B cell (primary cell): Measurements from ENCODE around the gene RABAC1. TPM values are rescaled to one million over a fixed set of nuclear protein-coding genes. Genes with fewer than 3 reads are reported as not detected.
A peak's percentile ranks its signal among the peaks of the same experiment; 100 is the strongest.

Experiments
- ATAC-seq: fragments of 200-7000 bp; cut with Tn5 transposase; one replicate; pipeline ENCODE4 v1.10.0; 2021; ENCODE audit warnings: low read depth, mild to moderate bottlenecking, moderate number of reproducible peaks, moderate library complexity
- CTCF ChIA-PET: fragments of 350-600 bp; sonication (Branson Sonifier 250); formaldehyde crosslinking; loops from one replicate; lab custom pipeline; 2021; ENCODE audit warnings: antibody characterized with exemption, inconsistent platforms; lab: Charles Lee
- POLR2A ChIA-PET: fragments of 350-600 bp; sonication (Branson Sonifier 250); formaldehyde crosslinking; loops from one replicate; lab custom pipeline; 2021; ENCODE audit warnings: antibody characterized with exemption; lab: Charles Lee
- DNase-seq: peaks from one replicate; pipeline ENCODE4 v3.0.0; 2013
- H2AFZ ChIP-seq: 2 replicates; pipeline ENCODE4 v1.6.1; 2012; ENCODE audit warnings: mild to moderate bottlenecking, low read depth, low read length; ENCODE audit not compliant: insufficient read depth, poor library complexity, severe bottlenecking
- H3K27ac ChIP-seq, 2 donors: 1 replicate in 1 of 2; 2 replicates in 1 of 2; pipeline ENCODE4 v1.5.1; 2012 to 2013; ENCODE audit warnings: low read length in 2 of 2, mild to moderate bottlenecking in 2 of 2, moderate library complexity in 1 of 2
- H3K27me3 ChIP-seq, 4 experiments: fragments of 200-600 bp in 1 of 4; sonication (generic) in 1 of 4; replicated peaks in 1 of 4; 1 replicate in 2 of 4; 2 replicates in 2 of 4; pipeline versions ENCODE4 v1.6.1 to v1.7.0; 2013 to 2016; ENCODE audit warnings: low read length in 3 of 4, mild to moderate bottlenecking in 2 of 4, mixed read lengths in 1 of 4, moderate library complexity in 1 of 4; ENCODE audit not compliant: insufficient read depth in 4 of 4, control insufficient read depth in 3 of 4; ENCODE audit errors: control extremely low read depth in 1 of 4
- H3K36me3 ChIP-seq, 2 experiments: replicated peaks in 1 of 2; 1 replicate in 1 of 2; 2 replicates in 1 of 2; pipeline versions ENCODE4 v1.6.1 to v1.7.1; 2013; ENCODE audit warnings: low read length in 1 of 2; ENCODE audit not compliant: insufficient read depth in 2 of 2, control insufficient read depth in 1 of 2; ENCODE audit errors: control extremely low read depth in 1 of 2, extremely low read depth in 1 of 2
- H3K4me1 ChIP-seq, 2 donors: fragments of 200-600 bp in 1 of 2; sonication (generic) in 1 of 2; 1 replicate in 1 of 2; 2 replicates in 1 of 2; pipeline versions ENCODE4 v1.5.1 to v1.6.1; 2013 to 2017; ENCODE audit warnings: low read length in 2 of 2; ENCODE audit not compliant: control insufficient read depth in 2 of 2, insufficient read depth in 2 of 2
- H3K4me2 ChIP-seq: replicated peaks from 2 replicates; pipeline ENCODE3; 2012; ENCODE audit warnings: mild to moderate bottlenecking, low read depth, low read length; ENCODE audit not compliant: poor library complexity, severe bottlenecking
- H3K4me3 ChIP-seq, 5 experiments: fragments of 200-600 bp in 1 of 5; sonication (generic) in 1 of 5; 1 replicate in 3 of 5; 2 replicates in 2 of 5; pipeline versions ENCODE4 v1.5.1 to v1.7.0; 2011 to 2016; ENCODE audit warnings: low read length in 4 of 5, mild to moderate bottlenecking in 4 of 5, low read depth in 2 of 5, control low read depth in 1 of 5, moderate library complexity in 1 of 5; ENCODE audit not compliant: insufficient read depth in 1 of 5; ENCODE audit errors: control extremely low read depth in 1 of 5, extremely low read depth in 1 of 5
- H3K79me2 ChIP-seq: fragments of 200-600 bp; sonication (generic); one replicate; pipeline ENCODE4 v1.6.0; 2016; ENCODE audit warnings: low read length; ENCODE audit not compliant: control insufficient read depth, insufficient read depth
- H3K9ac ChIP-seq: fragments of 200-600 bp; sonication (generic); 2 replicates; pipeline ENCODE4 v1.6.1; 2017; ENCODE audit warnings: mild to moderate bottlenecking, low read length, moderate library complexity
- H3K9me3 ChIP-seq, 3 donors: one replicate each; pipeline versions ENCODE4 v1.6.1 to v1.7.1; 2013; ENCODE audit warnings: low read length in 2 of 3; ENCODE audit not compliant: control insufficient read depth in 2 of 3, insufficient read depth in 1 of 3; ENCODE audit errors: control extremely low read depth in 1 of 3
- H4K20me1 ChIP-seq: 2 replicates; pipeline ENCODE4 v1.6.0; 2012; ENCODE audit warnings: mild to moderate bottlenecking, low read length; ENCODE audit not compliant: insufficient read depth, control insufficient read depth, poor library complexity, severe bottlenecking
- H3K27ac Mint-ChIP-seq: one replicate; pipeline ENCODE4 v1.8.0; 2021; ENCODE audit warnings: mixed read lengths
- H3K27me3 Mint-ChIP-seq: one replicate; pipeline ENCODE4 v1.8.0; 2021; ENCODE audit warnings: mixed read lengths
- H3K4me1 Mint-ChIP-seq: one replicate; pipeline ENCODE4 v1.8.0; 2021; ENCODE audit warnings: mixed read lengths
- H3K4me3 Mint-ChIP-seq: one replicate; pipeline ENCODE4 v1.8.0; 2021; ENCODE audit warnings: mixed read lengths
- H3K9me3 Mint-ChIP-seq: one replicate; pipeline ENCODE4 v1.8.0; 2022; ENCODE audit warnings: mixed read lengths; ENCODE audit not compliant: insufficient read depth
- CTCF ChIP-seq: fragments of 200-600 bp; IDR thresholded peaks from one replicate; pipeline ENCODE4 v1.8.0; 2022; ENCODE audit warnings: antibody characterized with exemption, mild to moderate bottlenecking
- EZH2 ChIP-seq: IDR thresholded peaks from 2 replicates; pipeline ENCODE4 v1.6.1; 2012; ENCODE audit warnings: borderline replicate concordance, low read depth, mild to moderate bottlenecking, moderate library complexity, low read length; ENCODE audit not compliant: insufficient read depth, poor library complexity, severe bottlenecking
- WGBS: methylation state at CpG from one replicate; pipeline ENCODE4 v1.1.5; 2013; ENCODE audit warnings: missing lambda C conversion rate; ENCODE audit not compliant: insufficient coverage; 5-methylcytosine and 5-hydroxymethylcytosine counted together
- intact Hi-C: fragments of 100-400 bp; cut with micrococcal nuclease; formaldehyde crosslinking; loops from one replicate; pipeline ENCODE4 v1.10.0; 2022
- polyA plus RNA-seq: library from polyadenylated mRNA; depleted of rRNA; stranded (reverse); fragments of >200 nt; gene quantifications from 2 replicates; pipeline ENCODE4 v1.2.3, GENCODE V29; 2012
- total RNA-seq, 2 donors: library from RNA; stranded (reverse); fragments of 120-200 nt in 1 of 2; gene quantifications; 1 replicate in 1 of 2; 2 replicates in 1 of 2; pipeline versions ENCODE4 v1.2.3 to v1.2.4, GENCODE V29; 2013 to 2022

RABAC1 gene
- total and polyA plus RNA-seq, 2 donors (not counting 1 experiment from before 2014, with no cell fraction given): 146 to 190 TPM

GRCh38 chr19:41965106-41965505 lies 6.0 kb upstream of the RABAC1 start:
- no peak overlapping the region for H2AFZ ChIP-seq
- no peak overlapping the region for H3K4me3 ChIP-seq
- no peak overlapping the region for H3K9ac ChIP-seq
- TF ChIP-seq EZH2 (no peak), CTCF (no peak)
- H3K36me3 ChIP-seq: no peaks in the 10 kb centered on the region
- H3K27me3 ChIP-seq: no peaks in the 10 kb centered on the region
- WGBS: 98% methylated on average over 5 of the region's 5 CpGs
- Mint-ChIP-seq H3K4me1 (no peaks in the 10 kb centered on the region), H3K27me3 (peaks cover 6% of the 10 kb centered on the region), H3K27ac (no peak overlapping the region), H3K9me3 (no peaks in the 10 kb centered on the region), H3K4me3 (no peak overlapping the region)
- ChIA-PET POLR2A (interaction anchor here (0.6 kb wide), 1 partner anchor 15 kb away, joined by 3 read pairs; no protein-coding TSS in a partner anchor), CTCF (interaction anchor here (0.7 kb wide), 1 partner anchor 35 kb away, joined by 5 read pairs; no protein-coding TSS in a partner anchor)
- DNase-seq: no peak
- H3K4me2 ChIP-seq: no peak overlapping the region
- no peak for ATAC-seq
- no peaks in the 10 kb centered on the region for H3K79me2 ChIP-seq
- no peaks in the 10 kb centered on the region for H3K4me1 ChIP-seq
- intact Hi-C loops: no loop called here
- H3K27ac ChIP-seq: no peak overlapping the region
- H3K9me3 ChIP-seq: no peaks in the 10 kb centered on the region
- no peaks in the 10 kb centered on the region for H4K20me1 ChIP-seq

- H3K27me3 ChIP-seq: no peaks in the 10 kb centered on the region
- peaks cover 10 to 22% of the 10 kb centered on the region in 2 donors for H3K4me1 ChIP-seq
- H2AFZ ChIP-seq: no peak overlapping the region
- WGBS: 100% methylated on average over 4 of the region's 5 CpGs
- no peak overlapping the region for H3K4me3 ChIP-seq
- no peak overlapping the region for H3K9ac ChIP-seq
- H3K4me2 ChIP-seq: no peak overlapping the region
- no peak for TF ChIP-seq EZH2
- TF ChIP-seq CTCF: no peak
- POLR2A ChIA-PET: interaction anchor here (0.5 to 0.7 kb wide), 2 partner anchors 33 to 68 kb away, joined by 3 read pairs; partner anchors contain the start of gene ERFL
- peaks cover 18% of the 10 kb centered on the region for H3K4me1 Mint-ChIP-seq
- H3K27ac ChIP-seq: no peak overlapping the region
- ATAC-seq (no peak), DNase-seq (no peak)
- peak overlapping the region; percentile 41 for H3K27ac Mint-ChIP-seq
- H4K20me1 ChIP-seq: no peaks in the 10 kb centered on the region
- H3K9me3 Mint-ChIP-seq: no peaks in the 10 kb centered on the region
- no peaks in the 10 kb centered on the region for H3K36me3 ChIP-seq
- no peaks in the 10 kb centered on the region for H3K9me3 ChIP-seq
- H3K79me2 ChIP-seq: no peaks in the 10 kb centered on the region
- H3K4me3 Mint-ChIP-seq: no peak overlapping the region
- intact Hi-C loops: no loop called here
- peaks cover 3% of the 10 kb centered on the region for H3K27me3 Mint-ChIP-seq
- CTCF ChIA-PET: interaction anchor here (0.9 to 4.8 kb wide), 2 partner anchors 74 to 101 kb away, joined by 3 to 35 read pairs; partner anchors contain the start of gene RPS19
Measured at GRCh38 chr19:41960973-41961372, 1.9 kb upstream of the RABAC1 start.
